WTC11 (cell line): Measurements from ENCODE around the gene TTC28. TPM values are rescaled to one million over a fixed set of nuclear protein-coding genes. Genes with fewer than 3 reads are reported as not detected.
A peak's percentile ranks its signal among the peaks of the same experiment; 100 is the strongest.

Experiments used
- ATAC-seq: fragments of 200-7000 bp; cut with Tn5 transposase; 2 replicates; pipeline ENCODE4 v1.10.0; 2021; ENCODE audit warnings: mild to moderate bottlenecking, moderate library complexity
- CTCF ChIA-PET: fragments of 300-600 bp; sonication (Branson Sonifier 250); formaldehyde crosslinking; loops from one replicate; lab custom pipeline; 2021; ENCODE audit warnings: antibody characterized with exemption; lab: Charles Lee
- POLR2A ChIA-PET: fragments of 350-600 bp; sonication (Branson Sonifier 250); formaldehyde crosslinking; loops from one replicate; lab custom pipeline; 2021; ENCODE audit warnings: antibody characterized with exemption; lab: Charles Lee
- DNase-seq: peaks from one replicate; pipeline ENCODE4 v3.0.0; 2021; ENCODE audit warnings: low spot score
- H3K27ac Mint-ChIP-seq: 2 replicates; pipeline ENCODE4 v1.8.0; 2021; ENCODE audit warnings: mixed read lengths
- H3K27me3 Mint-ChIP-seq: 2 replicates; pipeline ENCODE4 v1.8.0; 2021; ENCODE audit warnings: low read depth, mild to moderate bottlenecking, moderate library complexity, mixed read lengths
- H3K36me3 Mint-ChIP-seq: 2 replicates; pipeline ENCODE4 v1.8.0; 2021; ENCODE audit warnings: mixed read lengths
- H3K4me1 Mint-ChIP-seq: 2 replicates; pipeline ENCODE4 v1.8.0; 2022; ENCODE audit warnings: mixed read lengths
- H3K4me3 Mint-ChIP-seq: 2 replicates; pipeline ENCODE4 v1.8.0; 2021; ENCODE audit warnings: mild to moderate bottlenecking, moderate library complexity, mixed read lengths
- H3K9me3 Mint-ChIP-seq: 2 replicates; pipeline ENCODE4 v1.8.0; 2021; ENCODE audit warnings: mixed read lengths
- AR ChIP-seq: fragments of 250-450 bp; sonication (Bioruptor Pico); IDR thresholded peaks from 2 replicates; pipeline ENCODE4 v1.9.0; 2021; ENCODE audit warnings: mild to moderate bottlenecking
- ARID4B ChIP-seq: sonication (generic); formaldehyde crosslinking; IDR thresholded peaks from 2 replicates; pipeline ENCODE4 v1.8.0; 2023; ENCODE audit warnings: missing genetic modification reagents, mild to moderate bottlenecking, borderline replicate concordance
- E2F1 ChIP-seq: sonication (generic); formaldehyde crosslinking; IDR thresholded peaks from 2 replicates; pipeline ENCODE4 v1.8.0; 2022; ENCODE audit warnings: mild to moderate bottlenecking, missing genetic modification reagents
- ESRRA ChIP-seq: sonication (generic); formaldehyde crosslinking; IDR thresholded peaks from 2 replicates; pipeline ENCODE4 v1.8.1; 2022; ENCODE audit warnings: mild to moderate bottlenecking, missing genetic modification reagents, borderline replicate concordance
- ETV6 ChIP-seq: sonication (generic); formaldehyde crosslinking; IDR thresholded peaks from 2 replicates; pipeline ENCODE4 v1.8.1; 2022; ENCODE audit warnings: mild to moderate bottlenecking, missing genetic modification reagents
- FOXP4 ChIP-seq: sonication (generic); formaldehyde crosslinking; IDR thresholded peaks from 2 replicates; pipeline ENCODE4 v1.8.0; 2022; ENCODE audit warnings: mild to moderate bottlenecking, missing genetic modification reagents
- HMGA2 ChIP-seq: fragments of 250-450 bp; sonication (Bioruptor Pico); IDR thresholded peaks from 2 replicates; pipeline ENCODE4 v1.4.0; 2021; ENCODE audit warnings: mild to moderate bottlenecking, moderate library complexity
- HMGXB4 ChIP-seq: sonication (generic); formaldehyde crosslinking; IDR thresholded peaks from 2 replicates; pipeline ENCODE4 v1.8.1; 2023; ENCODE audit warnings: mild to moderate bottlenecking, moderate library complexity, missing genetic modification reagents
- JAZF1 ChIP-seq: fragments of 250-450 bp; sonication (Bioruptor Pico); IDR thresholded peaks from 2 replicates; pipeline ENCODE4 v1.9.0; 2021; ENCODE audit warnings: moderate library complexity, mild to moderate bottlenecking, inconsistent platforms
- KAT7 ChIP-seq: sonication (generic); formaldehyde crosslinking; IDR thresholded peaks from 2 replicates; pipeline ENCODE4 v1.8.1; 2023; ENCODE audit warnings: missing genetic modification reagents, mild to moderate bottlenecking, borderline replicate concordance
- MYBL2 ChIP-seq: sonication (generic); formaldehyde crosslinking; IDR thresholded peaks from 2 replicates; pipeline ENCODE4 v1.8.1; 2023; ENCODE audit warnings: mild to moderate bottlenecking, moderate library complexity, missing genetic modification reagents
- NFYB ChIP-seq: sonication (generic); formaldehyde crosslinking; conservative IDR thresholded peaks from 2 replicates; pipeline ENCODE4 v1.8.0; 2022; ENCODE audit warnings: low read depth, missing genetic modification reagents
- NR2C2 ChIP-seq: sonication (generic); formaldehyde crosslinking; IDR thresholded peaks from 2 replicates; pipeline ENCODE4 v1.8.0; 2022; ENCODE audit warnings: mild to moderate bottlenecking, missing genetic modification reagents
- NR3C1 ChIP-seq: sonication (generic); formaldehyde crosslinking; conservative IDR thresholded peaks from 2 replicates; pipeline ENCODE4 v1.8.1; 2023; ENCODE audit warnings: low read depth, mild to moderate bottlenecking, missing genetic modification reagents
- OVOL2 ChIP-seq: fragments of 250-450 bp; sonication (Bioruptor Pico); IDR thresholded peaks from 2 replicates; pipeline ENCODE4 v1.9.0; 2021; ENCODE audit warnings: mild to moderate bottlenecking, borderline replicate concordance
- RELA ChIP-seq: sonication (generic); formaldehyde crosslinking; IDR thresholded peaks from 2 replicates; pipeline ENCODE4 v1.8.1; 2022; ENCODE audit warnings: missing genetic modification reagents, mild to moderate bottlenecking, borderline replicate concordance
- RORB ChIP-seq: fragments of 250-450 bp; sonication (Bioruptor Pico); IDR thresholded peaks from 2 replicates; pipeline ENCODE4 v1.9.0; 2021; ENCODE audit warnings: mild to moderate bottlenecking
- TCF7 ChIP-seq: sonication (generic); formaldehyde crosslinking; IDR thresholded peaks from 2 replicates; pipeline ENCODE4 v1.8.0; 2022; ENCODE audit warnings: mild to moderate bottlenecking, low read depth, missing genetic modification reagents, moderate library complexity
- USF1 ChIP-seq: sonication (generic); formaldehyde crosslinking; IDR thresholded peaks from 2 replicates; pipeline ENCODE4 v1.8.0; 2022; ENCODE audit warnings: mild to moderate bottlenecking, missing genetic modification reagents
- ZNF532 ChIP-seq: fragments of 250-450 bp; sonication (Bioruptor Pico); IDR thresholded peaks from 2 replicates; pipeline ENCODE4 v1.9.0; 2021; ENCODE audit warnings: mild to moderate bottlenecking, borderline replicate concordance
- total RNA-seq: library from RNA; stranded (reverse); gene quantifications from 3 replicates; pipeline ENCODE4 v1.2.3, GENCODE V29; 2021

The TTC28 gene
- total RNA-seq, 1 experiment from 2014 or later, result 13.0 TPM

GRCh38 chr22:28188178-28188879 is 491.3 kb downstream of the TTC28 start:
- TF ChIP-seq RELA, result no peak
- TF ChIP-seq E2F1, result no peak
- TF ChIP-seq ZNF532 (CRISPR knock-in tag), result no peak
- no peak for TF ChIP-seq ESRRA (CRISPR knock-in tag)
- no peak for TF ChIP-seq ARID4B (CRISPR knock-in tag)
- TF ChIP-seq ETV6, result no peak
- no peak for TF ChIP-seq OVOL2 (CRISPR knock-in tag)
- no peak for TF ChIP-seq USF1 (CRISPR knock-in tag)
- no peak for TF ChIP-seq MYBL2 (CRISPR knock-in tag)
- no peak for TF ChIP-seq HMGA2 (CRISPR knock-in tag)
- TF ChIP-seq KAT7 (CRISPR knock-in tag), result no peak
- TF ChIP-seq HMGXB4, result no peak
- no peak for TF ChIP-seq RORB (CRISPR knock-in tag)
- TF ChIP-seq TCF7 (CRISPR knock-in tag), result no peak
- no peak for TF ChIP-seq NR3C1 (CRISPR knock-in tag)
- no peak for TF ChIP-seq FOXP4 (CRISPR knock-in tag)
- no peak for TF ChIP-seq NR2C2 (CRISPR knock-in tag)
- TF ChIP-seq NFYB (CRISPR knock-in tag), result no peak
- no peak for TF ChIP-seq AR (CRISPR knock-in tag)
- no peak for TF ChIP-seq JAZF1 (CRISPR knock-in tag)
- TF ChIP-seq, all 79 proteins: peak for 0
- Mint-ChIP-seq H3K27me3 (0 out of 2 replicates have a peak, but pooled peaks cover 3% of the 10 kb centered on the region), H3K27ac (peak overlapping the region; percentile 51), H3K4me3 (no peak overlapping the region; the same call in 1 of the 2 replicates), H3K9me3 (peaks cover 21% of the 10 kb centered on the region), H3K36me3 (peaks cover 16% of the 10 kb centered on the region), H3K4me1 (peaks cover 39% of the 10 kb centered on the region)
- peak; percentile 21 for DNase-seq
- peak; percentile 79 for ATAC-seq
- ChIA-PET POLR2A (no interaction called here), CTCF (no interaction called here)
